ENCODE data around the gene ABCC11. TPM values are rescaled to one million over a fixed set of nuclear protein-coding genes. Genes with fewer than 3 reads are reported as not detected.

ABCC11 gene
- total RNA-seq, 1 donor from 2014 or later, result not detected

DNA sequence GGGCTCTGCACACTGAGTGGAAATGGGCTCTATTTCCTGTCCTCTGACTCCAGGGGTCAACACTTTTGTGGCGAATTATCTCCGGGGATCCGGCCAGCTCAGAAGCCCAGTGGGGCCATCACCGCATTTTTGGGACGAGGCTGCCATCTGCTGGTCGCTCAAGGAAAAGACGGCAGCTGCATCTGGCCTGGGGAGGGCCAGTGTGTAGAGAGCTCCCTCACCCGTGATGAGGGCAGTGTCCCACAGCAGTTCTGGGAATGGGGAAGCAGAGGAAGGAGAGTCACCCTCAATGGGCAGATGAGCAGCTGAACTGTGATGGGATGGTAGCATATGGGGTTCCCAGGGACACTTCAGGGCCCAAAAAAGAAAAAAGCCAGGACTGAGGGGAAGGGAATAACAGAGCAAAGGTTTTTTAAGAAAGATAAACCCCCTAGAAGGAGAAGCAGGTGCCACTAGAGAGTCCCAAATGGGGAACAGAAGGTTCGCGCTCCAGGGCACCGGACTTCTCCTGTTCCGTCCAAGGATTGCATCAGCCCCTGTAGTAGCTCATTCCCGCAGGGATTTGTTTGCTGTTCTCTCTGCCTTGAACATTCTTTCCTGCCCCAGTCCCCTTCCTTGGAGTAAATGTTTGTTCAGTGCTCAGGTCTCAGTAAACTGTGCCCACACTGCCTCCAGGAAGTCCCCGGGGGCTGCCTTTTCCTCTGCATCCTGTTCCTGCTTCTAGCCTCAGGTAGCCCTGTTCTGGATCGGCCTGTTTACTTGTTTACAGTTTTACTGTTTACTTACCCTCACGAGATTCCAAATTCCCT, 82.2 kb downstream of the ABCC11 start:
- DNase-seq (ENCODE audit: low read depth), result peak; percentile 77

DNA sequence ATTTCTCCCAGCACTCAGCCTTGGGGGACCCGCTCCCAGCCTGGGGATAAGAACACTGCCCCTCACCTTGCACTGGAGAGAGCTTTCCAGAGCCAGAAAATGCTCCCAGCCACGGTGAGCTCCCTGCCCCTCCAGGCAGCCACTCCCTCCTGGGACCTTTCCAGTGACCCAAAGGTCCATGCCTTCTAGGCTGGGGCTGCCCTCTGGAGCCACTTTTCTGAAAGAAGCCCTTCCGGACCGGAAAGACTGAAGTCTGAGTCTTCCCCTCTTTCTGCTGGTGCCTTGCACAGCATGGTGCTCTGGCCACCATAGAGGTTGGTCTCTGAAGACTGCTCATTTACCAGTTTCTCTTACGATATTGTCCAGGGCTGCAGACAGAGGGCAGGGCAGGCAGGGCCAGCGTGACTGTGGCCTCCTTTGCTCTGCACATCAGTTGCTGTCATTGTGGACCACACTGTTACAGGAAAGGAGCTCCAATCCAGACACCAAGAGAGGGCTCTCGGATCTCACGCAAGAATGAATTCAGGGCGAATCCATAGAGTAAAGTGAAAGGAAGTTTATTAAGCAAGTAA, 84.4 kb downstream of the ABCC11 start:
- no peak for DNase-seq (ENCODE audit: low read depth)

DNA sequence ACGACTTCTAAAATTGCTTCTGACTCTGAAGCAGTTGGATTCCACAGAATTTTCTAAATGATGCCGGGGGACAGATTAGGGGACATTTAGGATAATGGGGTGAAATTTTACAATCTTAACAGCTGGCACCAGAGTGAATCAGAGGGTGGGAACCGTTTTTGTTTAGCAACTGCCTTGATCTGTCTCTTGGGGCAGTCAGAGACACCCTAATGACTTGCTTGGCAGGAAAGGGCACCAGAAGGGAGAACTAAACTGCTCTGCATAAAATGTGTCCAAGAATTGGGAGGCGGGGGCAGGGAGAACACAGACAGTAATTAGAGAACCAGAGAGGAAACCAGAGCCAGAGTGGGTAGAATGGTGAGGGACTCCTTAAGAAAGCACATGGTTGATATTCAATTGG, 85.4 kb downstream of the ABCC11 start:
- peak; percentile 5 for DNase-seq (ENCODE audit: low read depth)

DNA sequence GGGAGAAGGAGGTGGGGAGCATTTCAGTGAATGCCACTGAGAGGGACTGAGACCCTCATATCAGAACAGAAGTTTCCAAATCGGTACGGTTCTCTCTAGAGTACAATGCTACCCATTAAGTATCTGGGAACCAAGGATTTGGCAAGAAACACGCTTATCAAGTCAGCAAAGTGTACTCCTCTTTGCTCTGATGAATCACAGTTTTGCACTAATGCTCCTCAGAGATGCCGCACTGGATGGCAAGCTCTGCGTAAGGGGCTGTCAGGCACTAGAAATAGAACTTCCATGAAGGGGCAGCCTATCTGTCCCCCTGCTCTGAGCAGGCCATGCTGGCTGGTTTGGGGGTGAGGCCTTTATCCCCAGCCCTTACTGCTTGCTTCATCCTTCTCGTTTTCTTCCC, 86.8 kb downstream of the ABCC11 start:
- DNase-seq (ENCODE audit: low read depth), result no peak

DNA sequence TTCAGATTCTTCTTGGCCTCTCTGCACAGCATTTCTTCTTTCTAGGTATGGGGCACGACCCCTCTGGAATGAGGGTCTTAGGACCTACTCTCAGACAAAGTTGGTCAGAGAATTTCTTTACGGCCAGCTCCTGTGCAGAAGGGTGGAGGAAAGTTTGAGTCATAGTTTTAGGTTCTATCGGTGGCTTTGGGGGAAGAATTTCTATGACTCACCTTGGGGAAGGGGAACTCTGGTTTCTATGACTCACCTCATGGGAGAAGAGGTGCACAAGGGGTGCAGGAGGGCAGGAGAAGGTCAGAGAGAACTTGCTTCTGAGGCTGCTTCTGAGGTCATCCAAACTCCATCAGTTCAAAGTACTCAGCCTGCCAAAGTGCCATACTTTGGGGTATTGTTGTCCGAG, 89.0 kb downstream of the ABCC11 start:
- DNase-seq (ENCODE audit: low read depth), result peak; percentile 12

DNA sequence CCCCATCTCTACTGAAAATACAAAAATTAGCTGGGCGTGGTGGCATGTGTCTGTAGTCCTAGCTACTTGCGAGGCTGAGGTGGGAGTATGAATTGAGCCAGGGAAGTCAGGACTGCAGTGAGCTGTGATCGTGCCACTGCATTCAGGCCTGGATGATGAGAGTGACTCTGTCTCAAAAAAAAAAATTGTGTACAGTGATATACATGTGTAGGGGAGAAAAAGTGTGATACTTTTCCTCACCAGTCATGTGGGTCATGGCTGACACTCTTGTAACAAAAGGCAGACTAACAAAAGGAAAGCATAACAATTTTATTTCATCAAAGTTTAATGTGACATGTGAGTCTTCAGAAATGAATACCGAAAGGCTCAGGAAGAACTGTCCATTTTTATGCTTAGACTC, 89.5 kb downstream of the ABCC11 start:
- no peak for DNase-seq (ENCODE audit: low read depth)

DNA sequence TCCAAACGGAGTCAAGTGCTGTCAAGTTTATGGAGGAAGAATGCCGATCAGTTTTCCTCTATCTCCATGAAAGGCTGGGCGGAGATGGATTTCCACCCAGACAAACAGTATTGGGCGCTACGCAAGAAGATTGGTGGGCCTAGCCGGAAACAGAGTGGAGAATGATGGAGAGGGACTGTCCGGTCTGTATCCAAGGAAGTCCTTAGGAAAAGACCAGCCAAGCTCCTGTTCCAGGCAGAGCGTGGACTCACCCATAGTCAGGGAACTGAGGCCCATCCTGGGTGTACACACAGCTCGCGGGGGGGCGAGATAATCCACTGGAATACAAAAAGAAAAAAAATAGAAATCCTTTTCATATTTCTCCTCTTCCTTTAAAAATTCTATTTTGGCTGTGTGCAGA, 90.0 kb downstream of the ABCC11 start:
- DNase-seq (ENCODE audit: low read depth), result no peak

DNA sequence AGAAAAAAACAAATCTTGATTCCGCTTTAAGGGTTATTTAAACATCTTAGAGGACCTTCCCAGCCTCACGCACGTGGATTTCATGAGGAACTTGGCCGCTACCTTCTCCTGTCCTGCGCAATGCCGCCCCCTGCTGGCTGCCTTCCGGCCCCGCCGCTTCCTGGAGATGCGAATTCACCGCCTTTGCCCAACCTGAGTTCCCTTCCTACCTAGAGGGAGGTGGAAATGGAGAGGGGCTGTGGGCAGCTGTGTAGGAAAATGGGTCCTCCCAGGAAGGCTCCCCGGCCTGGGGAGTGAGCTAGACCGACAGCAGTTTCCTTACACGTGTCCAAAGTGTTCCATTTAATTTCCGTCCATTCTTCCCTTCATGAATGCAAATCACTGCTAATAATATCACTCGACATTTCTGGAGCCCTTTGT, 90.5 kb downstream of the ABCC11 start:
- peak; percentile 74 for DNase-seq (ENCODE audit: low read depth)

DNA sequence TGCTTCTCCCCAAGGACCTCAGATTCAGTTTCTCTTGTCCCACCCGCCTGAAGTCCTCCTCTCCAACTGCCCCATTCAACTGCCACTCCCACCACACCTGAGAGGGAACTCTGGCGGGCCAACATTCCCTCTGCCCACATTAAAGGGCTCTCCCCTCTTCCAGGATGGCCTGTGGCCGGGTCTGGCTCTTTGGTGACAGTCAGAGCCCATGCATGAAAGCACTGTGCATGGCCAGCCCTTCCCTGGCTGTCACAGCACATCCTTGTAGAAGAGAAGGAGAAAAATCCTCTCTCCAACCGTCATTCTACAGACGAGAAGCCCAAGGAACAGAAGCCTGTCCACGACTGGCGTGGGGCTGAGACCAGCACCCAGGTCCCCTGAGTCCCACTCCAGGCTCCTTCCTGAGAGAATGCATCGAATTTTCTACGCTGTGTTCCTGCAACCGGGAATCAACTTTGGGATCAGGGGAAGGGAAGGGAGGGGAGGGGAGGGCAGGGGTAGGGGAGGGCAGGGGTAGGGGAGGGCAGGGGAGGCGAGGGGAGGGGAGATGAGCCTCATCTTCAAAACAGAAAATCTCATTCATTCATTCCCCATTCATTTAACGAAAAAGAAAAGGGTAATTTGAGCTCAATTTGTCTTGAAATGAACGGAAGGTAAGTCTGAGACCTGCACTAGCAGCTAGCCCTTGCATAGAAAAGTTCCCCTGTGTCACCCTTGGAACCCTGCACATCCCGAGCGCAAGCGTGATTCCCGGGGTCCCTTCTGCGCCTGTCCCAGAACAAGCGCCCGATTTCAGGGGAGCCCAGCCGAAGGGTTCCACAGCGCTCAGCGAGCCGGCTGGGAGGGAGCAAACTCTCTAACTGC, 91.2 kb downstream of the ABCC11 start, which contains the start of gene ABCC12:
ABCC12 (minus strand) TSS at position 68 of the 864 bp plus-strand sequence. CDS start 9,569 bp downstream, outside the sequence.
- no peak for DNase-seq (ENCODE audit: low read depth)

DNA sequence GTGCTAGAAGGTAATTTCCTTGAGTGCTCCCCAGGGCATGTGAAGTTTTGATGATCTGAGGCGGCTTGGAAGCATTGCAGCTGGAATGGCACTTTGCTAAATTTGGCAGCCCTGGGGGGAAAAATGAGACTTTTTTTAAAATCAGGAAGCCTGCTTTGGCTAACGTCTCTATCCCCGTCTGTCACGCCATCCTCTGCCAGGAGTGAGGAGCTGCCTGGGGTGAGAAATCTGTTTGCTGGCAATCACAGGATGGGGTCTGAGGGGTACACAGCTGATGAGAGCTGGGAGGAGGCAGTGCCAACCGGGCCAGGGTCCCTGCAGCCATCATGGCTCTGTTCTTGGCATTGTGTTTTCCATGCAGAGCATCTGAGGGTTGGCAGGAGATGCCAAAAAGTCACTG, 93.6 kb downstream of the ABCC11 start:
- no peak for DNase-seq (ENCODE audit: low read depth)

DNA sequence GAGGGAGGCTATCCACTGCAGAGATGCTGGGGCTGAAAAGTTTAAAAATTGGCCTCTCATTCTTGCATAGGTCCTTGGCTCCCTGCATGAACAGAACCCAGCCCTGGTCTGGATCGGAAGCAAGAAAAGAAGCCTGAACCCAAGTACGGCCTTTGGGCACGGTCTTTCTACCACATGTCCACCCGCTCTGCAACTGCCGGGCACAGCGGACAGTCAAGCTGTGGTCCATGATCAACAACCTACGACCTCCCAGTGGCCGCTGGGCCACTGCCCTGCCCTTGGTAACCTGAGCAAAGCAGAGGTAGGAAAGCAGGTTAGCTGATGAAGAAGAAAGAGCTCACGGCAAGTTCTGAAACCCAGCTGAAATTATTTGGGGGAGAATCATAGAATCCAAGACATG, 95.1 kb downstream of the ABCC11 start:
- no peak for DNase-seq (ENCODE audit: low read depth)

DNA sequence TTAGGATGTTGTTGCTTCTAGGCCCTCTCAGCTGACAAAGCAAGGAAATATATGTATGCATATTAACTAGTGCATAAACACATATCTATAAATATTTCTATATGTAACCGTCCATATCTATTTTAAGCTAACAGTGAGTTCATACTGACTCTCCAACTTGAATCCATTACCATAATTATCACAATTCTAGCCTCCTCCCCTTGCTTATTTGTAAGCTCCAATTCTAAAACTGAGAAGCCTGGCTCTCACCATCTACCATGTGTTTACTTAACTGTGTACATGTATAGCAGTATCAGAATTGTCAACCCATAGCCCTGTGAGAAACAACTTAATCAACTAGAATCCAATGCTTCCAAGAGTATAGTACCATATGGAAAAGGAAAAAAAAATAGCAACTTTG, 96.6 kb downstream of the ABCC11 start:
- no peak for DNase-seq (ENCODE audit: low read depth)

DNA sequence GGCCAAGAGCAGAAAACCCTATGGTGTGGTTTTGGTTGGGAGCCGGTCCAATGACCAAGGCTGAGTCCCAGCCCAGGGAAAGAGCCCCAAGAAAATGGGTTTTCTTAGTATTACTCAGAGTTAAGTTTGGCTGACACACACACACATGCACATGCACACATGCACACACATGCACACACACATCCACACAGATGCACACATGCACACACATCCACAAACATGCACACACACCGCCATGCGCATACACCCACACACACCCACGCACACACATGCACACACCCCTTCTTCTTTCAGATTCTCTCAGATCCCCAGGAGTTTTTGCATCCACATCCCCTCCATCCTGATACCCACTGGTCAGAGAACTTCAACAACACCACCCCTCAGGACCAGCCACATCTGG, 100.6 kb downstream of the ABCC11 start:
- DNase-seq (ENCODE audit: low read depth), result no peak

DNA sequence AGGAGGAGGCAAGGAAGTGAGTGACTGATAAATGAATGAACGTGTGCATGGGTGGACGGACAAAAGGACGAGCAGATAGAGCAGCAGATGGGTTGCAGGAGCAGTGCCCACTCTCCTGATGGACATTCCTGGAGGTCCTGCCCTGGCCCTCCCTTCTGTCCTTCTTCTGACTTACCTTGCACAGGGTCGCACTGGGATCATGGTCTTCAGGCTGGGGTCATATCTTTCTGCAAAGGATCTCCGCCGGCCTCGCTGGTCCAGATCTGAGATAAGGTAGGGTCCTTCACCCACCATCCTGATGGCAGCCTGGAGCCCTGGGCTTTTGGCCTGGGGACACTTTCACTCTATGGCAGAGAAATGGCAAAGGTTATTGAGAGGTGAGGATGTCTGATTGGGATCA, 101.2 kb downstream of the ABCC11 start:
- DNase-seq (ENCODE audit: low read depth), result no peak

DNA sequence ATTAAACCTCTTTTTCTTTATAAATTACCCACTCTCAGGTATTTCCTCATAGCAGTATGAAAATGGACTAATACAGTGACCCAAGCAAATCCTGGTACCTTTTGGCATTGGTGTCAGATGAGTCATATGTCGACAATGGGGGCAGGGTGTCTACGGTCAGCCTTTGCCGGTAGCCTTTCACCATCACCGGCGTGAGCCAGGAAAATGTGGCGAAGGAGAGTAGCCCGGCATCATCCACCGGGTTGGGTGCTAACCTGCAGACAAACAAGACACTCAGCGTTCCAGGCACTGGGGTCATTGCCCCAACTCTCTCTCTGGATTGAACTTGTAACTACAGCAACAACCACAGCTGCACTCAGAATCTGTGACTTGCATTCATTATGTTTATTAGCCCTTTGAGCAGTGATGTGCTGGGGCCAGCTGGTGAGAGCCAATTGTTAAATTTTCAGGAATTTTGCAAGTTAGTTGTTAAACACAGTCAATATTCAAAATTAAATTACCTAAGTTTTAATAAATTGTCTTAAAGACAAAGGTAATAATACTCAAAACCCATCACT, 103.4 kb downstream of the ABCC11 start:
- DNase-seq (ENCODE audit: low read depth), result no peak

DNA sequence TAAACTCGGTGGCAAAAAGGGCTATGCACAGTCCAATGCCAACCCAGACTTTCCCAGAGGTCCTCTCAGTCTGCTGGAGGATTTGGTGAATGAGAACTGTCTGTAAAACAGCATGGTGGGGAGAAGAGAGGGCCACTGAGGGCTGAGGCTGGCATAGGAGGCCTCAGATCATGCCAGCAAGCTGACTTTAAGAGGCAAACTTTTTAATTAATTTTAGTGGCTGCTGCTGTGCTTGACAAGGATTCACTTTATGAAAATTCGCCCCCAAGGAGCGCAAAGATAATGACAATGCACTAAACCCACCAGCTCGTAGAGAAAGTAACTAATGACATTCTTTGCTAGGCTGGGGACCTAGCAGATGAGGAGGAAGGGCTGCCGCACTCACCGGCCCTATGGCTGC, 106.5 kb downstream of the ABCC11 start:
- DNase-seq (ENCODE audit: low read depth), result no peak

DNA sequence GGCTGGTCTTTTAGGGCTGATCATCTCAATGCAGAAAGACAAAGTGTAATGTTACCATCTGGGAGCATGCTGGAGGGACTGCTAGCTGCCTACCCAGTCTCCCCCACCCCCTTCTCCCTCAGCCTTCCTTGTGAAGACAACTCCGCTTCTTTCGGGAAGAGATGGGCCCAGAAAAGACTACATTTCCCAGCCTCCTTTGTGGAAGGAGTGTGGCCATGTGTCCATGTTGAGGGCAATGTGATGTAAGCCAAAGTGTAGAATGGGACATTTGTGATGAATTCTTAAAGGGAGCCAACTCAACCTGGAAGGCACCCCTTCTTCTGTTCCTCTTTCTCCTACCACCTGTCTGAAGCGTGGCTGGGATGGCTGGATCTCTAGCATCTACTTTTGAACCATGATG, 107.8 kb downstream of the ABCC11 start:
- DNase-seq (ENCODE audit: low read depth), result no peak

DNA sequence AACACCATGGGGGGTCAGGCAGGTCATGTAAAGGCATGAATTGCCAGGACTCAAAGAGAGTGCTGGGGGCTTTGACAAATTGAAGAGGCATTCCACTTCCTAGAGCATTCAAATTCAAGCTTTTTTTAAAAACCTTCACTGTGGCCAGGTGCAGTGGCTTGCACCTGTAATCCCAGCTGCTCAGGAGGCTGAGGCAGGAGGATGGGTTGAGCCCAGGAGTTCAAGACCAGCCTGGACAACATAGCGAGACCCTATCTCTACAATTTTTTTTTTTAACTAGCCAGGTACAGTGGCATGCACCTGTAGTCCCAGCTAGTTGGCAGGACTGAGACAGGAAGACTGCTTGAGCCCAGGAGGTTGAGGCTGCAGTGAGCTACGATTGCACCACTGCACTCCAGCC, 108.8 kb downstream of the ABCC11 start:
- no peak for DNase-seq (ENCODE audit: low read depth)

DNA sequence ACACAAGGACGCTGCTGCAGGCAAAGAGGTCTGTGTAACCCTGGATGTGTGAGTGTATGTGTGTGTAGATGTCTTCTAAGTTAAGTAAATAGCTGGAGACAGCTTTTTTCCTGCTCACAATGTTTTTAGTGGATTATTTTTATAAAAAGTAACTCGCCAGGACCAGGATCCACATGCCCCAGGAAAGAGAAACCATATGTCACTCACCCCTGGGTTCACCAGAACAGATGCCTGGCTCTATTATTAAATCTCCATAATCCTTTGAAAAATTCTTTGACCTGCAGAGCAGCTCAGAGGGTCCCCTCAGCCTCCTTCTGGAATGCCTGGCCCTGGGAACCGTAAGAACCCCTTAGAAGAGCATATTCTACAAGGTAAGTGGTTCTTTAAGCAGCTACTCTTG, 109.5 kb downstream of the ABCC11 start:
- DNase-seq (ENCODE audit: low read depth), result no peak

DNA sequence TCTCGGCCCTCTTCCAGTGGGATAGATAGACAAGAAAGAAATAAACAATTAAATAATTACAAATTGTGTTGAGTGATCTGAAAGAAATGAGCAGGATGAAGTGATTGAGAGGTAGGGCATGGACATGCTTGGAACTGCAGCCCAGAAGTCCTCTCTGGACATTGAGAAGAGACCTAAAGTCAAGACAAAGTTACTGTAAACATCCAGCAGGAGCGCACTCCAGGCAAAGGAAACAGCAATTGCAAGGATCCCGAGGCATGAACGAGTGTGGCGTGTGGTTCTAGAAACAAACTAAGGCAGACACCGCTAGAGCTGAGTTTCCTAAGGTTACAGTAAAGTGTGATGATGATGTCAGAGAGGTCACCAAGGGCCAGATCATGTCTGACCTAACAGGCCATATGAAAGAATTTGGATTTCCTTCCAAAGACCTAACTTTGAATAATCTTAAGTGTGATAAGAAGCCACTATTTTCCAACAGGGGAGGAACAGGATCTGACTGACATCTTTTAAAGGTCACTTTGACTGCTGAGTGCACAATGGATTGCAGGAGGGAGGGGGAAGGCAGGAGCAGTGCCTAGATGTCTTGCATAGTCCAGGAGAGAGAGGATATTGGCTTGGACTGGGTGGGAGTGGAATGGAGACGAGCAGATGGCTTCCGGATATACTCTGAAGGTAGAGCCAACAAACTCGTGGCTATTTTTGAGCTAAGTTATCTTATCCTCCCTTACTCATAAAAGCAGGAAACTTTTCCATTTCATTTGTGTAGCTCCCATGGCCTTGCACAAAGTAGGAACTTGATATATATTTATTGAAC, 110.6 kb downstream of the ABCC11 start:
- DNase-seq (ENCODE audit: low read depth), result peak; percentile 60

Measured in myocyte (in vitro differentiated cells).